ENCODE data around the gene OR51L1. TPM values are rescaled to one million over a fixed set of nuclear protein-coding genes. Genes with fewer than 3 reads are reported as not detected.

Gene OR51L1
- total RNA-seq, 1 experiment from 2014 or later: not detected

GRCh38 chr11:5043380-5043779 lies 48.7 kb downstream of the OR51L1 start:
- H4K20me1 ChIP-seq (ENCODE audit: insufficient read depth): no peaks in the 10 kb centered on the region; the same call in 1 of the 2 replicates
- ATAC-seq (no peak), DNase-seq (ENCODE audit: low read depth, low spot score) (no peak)
- no peaks in the 10 kb centered on the region for H3K36me3 ChIP-seq (ENCODE audit: control insufficient read depth in 1 of 2, insufficient read depth in 2 of 2, low read length in 2 of 2)
- no peak overlapping the region for H3K9ac ChIP-seq (ENCODE audit: low read length)
- POLR2A ChIA-PET: no interaction called here
- H3K4me3 ChIP-seq (replicated peaks in 1 of 2; ENCODE audit: low read depth in 1 of 2, low read length in 2 of 2): no peak overlapping the region
- no peaks in the 10 kb centered on the region for H3K9me2 ChIP-seq (ENCODE audit: insufficient read depth)
- H3K27me3 ChIP-seq (ENCODE audit: insufficient read depth, low read length): peaks cover 46% of the 10 kb centered on the region
- H3K79me2 ChIP-seq (ENCODE audit: insufficient read depth, low read length): no peaks in the 10 kb centered on the region
- H3K4me1 ChIP-seq (ENCODE audit: control insufficient read depth in 1 of 2, insufficient read depth in 2 of 2, low read length in 2 of 2): no peaks in the 10 kb centered on the region
- RAD21 ChIA-PET (ENCODE audit: low non-redundant PET in 1 of 2, low total read pairs in 2 of 2, uncharacterized antibody in 2 of 2, unreplicated experiment in 2 of 2): no interaction called here
- no peak overlapping the region for H3K27ac ChIP-seq (ENCODE audit: low read depth, low read length)
- H3K4me2 ChIP-seq (ENCODE audit: low read length): no peak overlapping the region
- CTCF ChIA-PET: no interaction called here
- no TSS peak for BruUV-seq (replicated peaks)
- TF ChIP-seq SRF (IDR thresholded peaks at IDR 0.05; ENCODE audit: low read depth) (no peak), SIN3A (IDR thresholded peaks at IDR 0.05; ENCODE audit: low read depth) (no peak), REST (IDR thresholded peaks at IDR 0.05; ENCODE audit: low read depth) (no peak), YY1 (IDR thresholded peaks at IDR 0.05; ENCODE audit: extremely low read depth, insufficient replicate concordance, low read depth, low read length) (no peak), EZH2phosphoT487 (IDR thresholded peaks at IDR 0.05; ENCODE audit: borderline replicate concordance) (no peak), FOSL1 (IDR thresholded peaks at IDR 0.05; ENCODE audit: low read depth) (no peak), POLR2A (IDR thresholded peaks at IDR 0.05; ENCODE audit: borderline replicate concordance, extremely low read depth, insufficient read depth, insufficient read length) (no peak)
- no peaks in the 10 kb centered on the region for H3K9me3 ChIP-seq (ENCODE audit: control insufficient read depth in 1 of 2, insufficient read depth in 1 of 2, low read depth in 1 of 2, low read length in 2 of 2)
- no peak overlapping the region for H2AFZ ChIP-seq (ENCODE audit: low read depth, low read length, poor library complexity, severe bottlenecking)
- intact Hi-C loops (cut with micrococcal nuclease): no loop called here

- intact Hi-C loops (cut with micrococcal nuclease): no loop called here
- no peaks in the 10 kb centered on the region for H3K4me1 ChIP-seq (ENCODE audit: control insufficient read depth in 1 of 2, insufficient read depth in 2 of 2, low read length in 2 of 2)
- DNase-seq (ENCODE audit: low read depth, low spot score) (no peak), ATAC-seq (no peak)
- no peaks in the 10 kb centered on the region for H3K79me2 ChIP-seq (ENCODE audit: insufficient read depth, low read length)
- no peak within 1 kb of the TSS for H3K27ac ChIP-seq (ENCODE audit: low read depth, low read length)
- no peaks in the 10 kb centered on the region for H3K9me3 ChIP-seq (ENCODE audit: control insufficient read depth in 1 of 2, insufficient read depth in 1 of 2, low read depth in 1 of 2, low read length in 2 of 2)
- no TSS peak for BruUV-seq (replicated peaks)
- H3K4me3 ChIP-seq (replicated peaks in 1 of 2; ENCODE audit: low read depth in 1 of 2, low read length in 2 of 2): no peak within 1 kb of the TSS
- H3K9me2 ChIP-seq (ENCODE audit: insufficient read depth): no peaks in the 10 kb centered on the region
- RAD21 ChIA-PET (ENCODE audit: low non-redundant PET in 1 of 2, low total read pairs in 2 of 2, uncharacterized antibody in 2 of 2, unreplicated experiment in 2 of 2): no interaction called here
- H2AFZ ChIP-seq (ENCODE audit: low read depth, low read length, poor library complexity, severe bottlenecking): no peak within 1 kb of the TSS
- H3K4me2 ChIP-seq (ENCODE audit: low read length): no peak within 1 kb of the TSS
- CTCF ChIA-PET: no interaction called here
- H3K27me3 ChIP-seq (ENCODE audit: insufficient read depth, low read length): peaks cover 37% of the 10 kb centered on the region
- no peaks in the 10 kb centered on the region; the same call in 1 of the 2 replicates for H4K20me1 ChIP-seq (ENCODE audit: insufficient read depth)
- no peak within 1 kb of the TSS for H3K9ac ChIP-seq (ENCODE audit: low read length)
- H3K36me3 ChIP-seq (ENCODE audit: control insufficient read depth in 1 of 2, insufficient read depth in 2 of 2, low read length in 2 of 2): no peaks in the 10 kb centered on the region
- POLR2A ChIA-PET: no interaction called here
- TF ChIP-seq CBX3 (IDR thresholded peaks at IDR 0.05; ENCODE audit: low read depth): no peak
- TF ChIP-seq ZFX (IDR thresholded peaks at IDR 0.05): no peak
- TF ChIP-seq REST (IDR thresholded peaks at IDR 0.05; ENCODE audit: low read depth): no peak
- no peak for TF ChIP-seq CTCF (IDR thresholded peaks at IDR 0.05 in 2 of 3, conservative IDR thresholded peaks at IDR 0.05 in 1 of 3; ENCODE audit: borderline replicate concordance in 1 of 3, insufficient read depth in 1 of 3, low read depth in 2 of 3, low read length in 2 of 3)
- TF ChIP-seq RAD21 (IDR thresholded peaks at IDR 0.05; ENCODE audit: low read depth): no peak
- no peak for TF ChIP-seq JUND (IDR thresholded peaks at IDR 0.05)
- no peak for TF ChIP-seq ELF1 (IDR thresholded peaks at IDR 0.05; ENCODE audit: borderline replicate concordance, low read depth)
These were observed 51.6 kb downstream of the OR51L1 start, which contains the start of gene OR52J3 for GRCh38 chr11:5046226-5046625. OR52J3 (plus strand) TSS chr11:5046526; CDS start chr11:5046526, 0 bp downstream.

All from HCT116 (cell line).